ENCODE results near the gene COASY. TPM values are rescaled to one million over a fixed set of nuclear protein-coding genes. Genes with fewer than 3 reads are reported as not detected.
A peak's percentile ranks its signal among the peaks of the same experiment; 100 is the strongest.

COASY gene
- total RNA-seq, 2 donors from 2014 or later: 52.6 to 80.5 TPM

- peaks cover 28% of the 10 kb centered on the region for H3K4me1 ChIP-seq (replicated peaks)
- intact Hi-C loops (cut with DNase I): no loop called here
- H3K4me3 ChIP-seq: no peak overlapping the region
- H3K27me3 ChIP-seq (replicated peaks; ENCODE audit: insufficient read depth): no peaks in the 10 kb centered on the region
- no peaks in the 10 kb centered on the region for H3K9me3 ChIP-seq
- H3K27ac ChIP-seq: no peak overlapping the region
- H3K36me3 ChIP-seq: peaks cover 0 to 8% of the 10 kb centered on the region in 2 donors
- no peak for TF ChIP-seq POLR2AphosphoS5 (IDR thresholded peaks at IDR 0.05)
- no peak for TF ChIP-seq CTCF (IDR thresholded peaks at IDR 0.05)
- TF ChIP-seq POLR2A (IDR thresholded peaks at IDR 0.05): no peak
- 89% methylated on average over 14 of the region's 16 CpGs for WGBS
- DNase-seq (ENCODE audit: low spot score): no peak
These were observed 3.7 kb downstream of the COASY start for GRCh38 chr17:42565523-42566214.

- WGBS: 33% methylated on average over 25 of the region's 28 CpGs
- TF ChIP-seq POLR2AphosphoS5 (IDR thresholded peaks at IDR 0.05): no peak
- TF ChIP-seq POLR2A (IDR thresholded peaks at IDR 0.05): no peak
- no peak for TF ChIP-seq CTCF (IDR thresholded peaks at IDR 0.05)
- Histone ChIP-seq H3K36me3 (peaks cover 0 to 8% of the 10 kb centered on the region in 2 donors), H3K4me3 (peak overlapping the region; percentile 69 to 88), H3K4me1 (replicated peaks) (peaks cover 28% of the 10 kb centered on the region), H3K27ac (peak overlapping the region; percentile 82 to 85), H3K9me3 (no peaks in the 10 kb centered on the region), H3K27me3 (replicated peaks; ENCODE audit: insufficient read depth) (no peaks in the 10 kb centered on the region)
- DNase-seq (ENCODE audit: low spot score): no peak
- intact Hi-C loops (cut with DNase I): no loop called here
These were observed 4.4 kb downstream of the COASY start for GRCh38 chr17:42566215-42566882.

- H3K27me3 ChIP-seq (replicated peaks; ENCODE audit: insufficient read depth): no peaks in the 10 kb centered on the region
- H3K9me3 ChIP-seq: no peaks in the 10 kb centered on the region
- H3K36me3 ChIP-seq: peaks cover 2 to 8% of the 10 kb centered on the region in 2 donors
- peak; percentile 47 for TF ChIP-seq POLR2A (IDR thresholded peaks at IDR 0.05)
- TF ChIP-seq POLR2AphosphoS5 (IDR thresholded peaks at IDR 0.05): peak; percentile 94
- peak in 2 of 4 experiments; percentile 12 to 31 for TF ChIP-seq CTCF (IDR thresholded peaks at IDR 0.05)
- intact Hi-C loops (cut with DNase I): no loop called here
- whole genome bisulfite sequencing: 0% methylated on average over 49 of the region's 72 CpGs
- H3K4me1 ChIP-seq (replicated peaks): peaks cover 28% of the 10 kb centered on the region
- DNase-seq (ENCODE audit: low spot score): peak; percentile 90
- H3K4me3 ChIP-seq: peak within 1 kb of the TSS; percentile 69 to 88
- peak within 1 kb of the TSS; percentile 82 to 85 for H3K27ac ChIP-seq
These were observed 5.1 kb downstream of the COASY start, which contains the start of gene MLX for GRCh38 chr17:42566883-42567573. Gene MLX (plus strand): TSS chr17:42567100. CDS start chr17:42567125, 25 bp downstream.

GRCh38 chr17:42568341-42569111 lies 6.6 kb downstream of the COASY start:
- intact Hi-C loops (cut with DNase I): no loop called here
- peaks cover 20% of the 10 kb centered on the region for H3K4me1 ChIP-seq (replicated peaks)
- WGBS: 88% methylated on average over 14 of the region's 14 CpGs
- no peak overlapping the region for H3K4me3 ChIP-seq
- peaks cover 8% of the 10 kb centered on the region in 2 donors for H3K36me3 ChIP-seq
- H3K27ac ChIP-seq: no peak overlapping the region
- no peaks in the 10 kb centered on the region for H3K27me3 ChIP-seq (replicated peaks; ENCODE audit: insufficient read depth)
- H3K9me3 ChIP-seq: no peaks in the 10 kb centered on the region
- no peak for DNase-seq (ENCODE audit: low spot score)
- TF ChIP-seq POLR2A (IDR thresholded peaks at IDR 0.05): no peak
- no peak for TF ChIP-seq CTCF (IDR thresholded peaks at IDR 0.05)
- no peak for TF ChIP-seq POLR2AphosphoS5 (IDR thresholded peaks at IDR 0.05)

All from prostate gland (tissue), 2 donors.